H4 (cell line): Measurements from ENCODE around the gene GTF2IRD1. TPM values are rescaled to one million over a fixed set of nuclear protein-coding genes. Genes with fewer than 3 reads are reported as not detected.

Source experiments
- total RNA-seq: library from RNA; depleted of rRNA; stranded (reverse); fragments of >200 nt; shearing (Covaris generic); gene quantifications from 2 replicates; pipeline ENCODE4 v1.2.3, GENCODE V29; 2014; rRNA removed

The GTF2IRD1 gene
- total RNA-seq, 1 experiment from 2014 or later, result 13.0 TPM

Other genes starting within 250 kb of the GTF2IRD1 start
- not detected in 2 replicates for gene LAT2, start 243.9 kb upstream of the GTF2IRD1 start, total RNA-seq
- gene RFC2, start 199.5 kb upstream of the GTF2IRD1 start, total RNA-seq, result 80.6 and 97.3 TPM in 2 replicates
- gene CLIP2, start 164.5 kb upstream of the GTF2IRD1 start, total RNA-seq, result 10.6 and 18.0 TPM in 2 replicates
- 114 and 135 TPM in 2 replicates for gene GTF2I, start 203.8 kb downstream of the GTF2IRD1 start, total RNA-seq